GM19239 (cell line): ENCODE results near the gene YWHAG.
"Not testable (repeated sequence)": the region's sequence is repeated elsewhere in the genome, so short reads cannot be mapped to it uniquely, and the experiment has no call there.

ENCODE experiments used
- DNase-seq: peaks from one replicate; pipeline ENCODE4 v3.0.0; 2011; ENCODE audit warnings: low spot score; ENCODE audit not compliant: insufficient read length
- FAIRE-seq: peaks from 2 replicates; lab custom pipeline; 2011; peaks lifted over from hg19 to GRCh38; lab: Jason Lieb, UNC

The YWHAG gene

DNA sequence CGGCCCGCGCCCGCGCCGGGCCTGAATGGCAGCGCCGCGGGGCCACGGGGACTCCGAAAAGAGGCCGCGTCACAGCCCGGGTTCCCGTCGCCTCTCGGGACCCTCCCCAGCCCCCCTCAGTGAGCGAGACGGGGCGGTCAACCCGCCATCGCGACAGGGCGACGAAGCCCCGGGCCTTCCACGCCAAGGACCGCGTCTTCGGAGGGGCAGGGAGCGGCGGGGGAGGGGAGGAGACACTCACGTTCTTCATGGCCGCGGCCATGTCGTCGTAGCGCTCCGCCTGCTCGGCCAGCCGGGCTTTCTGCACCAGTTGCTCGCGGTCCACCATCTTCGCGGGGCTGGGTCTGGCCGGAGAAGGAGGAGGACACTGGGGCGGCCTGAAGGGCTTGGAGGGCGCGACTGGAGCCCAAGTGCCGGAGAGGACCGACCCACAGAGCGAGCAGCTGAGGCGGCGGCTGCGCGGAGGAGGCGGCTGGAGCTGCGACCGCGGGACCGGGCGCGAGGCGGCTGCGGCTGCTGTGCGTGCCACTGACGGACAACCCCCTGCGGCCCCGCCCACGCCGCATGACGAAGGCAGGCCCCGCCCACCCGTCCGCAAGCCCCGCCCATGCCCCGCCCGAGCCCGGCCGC, at the start of gene YWHAG:
Gene YWHAG (minus strand): TSS at position 511 of the 630 bp plus-strand sequence. CDS start 183 bp downstream, at position 328.
- DNase-seq (peak; percentile 62), FAIRE-seq (no peak)

DNA sequence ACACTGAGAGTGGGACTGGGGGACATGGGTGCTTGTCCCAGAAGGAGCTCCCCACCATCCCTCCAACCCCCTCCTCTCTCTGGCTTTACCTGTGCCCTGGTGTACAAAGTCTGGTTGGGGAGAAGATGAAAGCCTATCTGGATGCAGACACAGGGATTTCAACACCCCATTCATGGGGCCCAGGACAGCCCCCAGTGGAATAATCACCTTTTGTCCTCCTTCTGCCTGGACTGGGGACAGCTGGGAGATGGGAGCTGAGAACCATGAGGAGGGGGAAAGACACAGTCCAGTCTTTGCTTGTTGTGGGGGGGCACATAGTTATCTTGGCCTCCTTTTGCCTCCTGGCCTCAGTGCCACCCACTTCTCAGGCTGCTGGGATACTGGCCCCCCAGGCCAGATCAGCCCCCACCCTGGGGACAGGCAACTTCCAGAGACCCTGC, 49.4 kb upstream of the YWHAG start:
- no peak for FAIRE-seq

DNA sequence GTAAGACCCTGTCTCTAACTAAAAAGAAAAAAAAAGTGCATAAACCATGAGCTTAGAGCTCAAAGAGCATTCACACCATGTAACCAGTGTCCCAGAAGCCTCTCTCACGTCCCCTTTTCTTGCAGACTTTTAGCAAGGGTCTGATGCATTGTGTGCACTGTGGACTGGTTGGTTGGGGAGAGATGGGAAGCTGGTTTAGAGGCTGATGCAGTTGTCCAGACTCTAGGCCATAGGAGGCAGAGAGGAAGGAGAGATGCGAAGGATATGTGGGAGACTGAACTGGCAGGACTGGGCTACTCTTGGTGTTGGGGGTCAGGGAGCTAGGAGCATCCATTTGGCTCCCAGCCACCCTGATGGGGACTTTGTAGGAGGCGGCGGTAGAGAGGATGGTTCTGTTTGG, 48.9 kb upstream of the YWHAG start:
- no peak for DNase-seq
- FAIRE-seq = no peak

More for the DNA sequence above, 49.4 kb upstream of the YWHAG start:
- no peak for DNase-seq

DNA sequence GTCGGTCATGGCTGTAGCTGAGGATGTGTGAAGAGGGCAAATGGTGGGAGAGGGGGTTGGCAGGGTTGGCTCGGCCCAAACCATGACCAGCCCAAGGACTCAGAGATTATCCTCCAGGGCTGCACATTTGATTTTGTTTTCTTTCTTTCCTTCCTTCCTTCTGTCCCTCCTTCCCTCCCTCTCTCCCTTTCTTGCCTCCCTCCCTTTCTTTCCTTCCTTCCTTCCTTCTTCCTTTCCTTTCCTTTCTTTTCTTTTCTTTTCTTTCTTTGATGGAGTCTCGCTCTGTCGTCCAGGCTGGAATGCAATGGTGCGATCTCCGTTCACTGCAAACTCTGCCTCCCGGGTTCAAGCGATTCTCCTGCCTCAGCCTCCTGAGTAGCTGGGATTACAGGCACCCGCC, 46.9 kb upstream of the YWHAG start:
- no peak for DNase-seq

DNA sequence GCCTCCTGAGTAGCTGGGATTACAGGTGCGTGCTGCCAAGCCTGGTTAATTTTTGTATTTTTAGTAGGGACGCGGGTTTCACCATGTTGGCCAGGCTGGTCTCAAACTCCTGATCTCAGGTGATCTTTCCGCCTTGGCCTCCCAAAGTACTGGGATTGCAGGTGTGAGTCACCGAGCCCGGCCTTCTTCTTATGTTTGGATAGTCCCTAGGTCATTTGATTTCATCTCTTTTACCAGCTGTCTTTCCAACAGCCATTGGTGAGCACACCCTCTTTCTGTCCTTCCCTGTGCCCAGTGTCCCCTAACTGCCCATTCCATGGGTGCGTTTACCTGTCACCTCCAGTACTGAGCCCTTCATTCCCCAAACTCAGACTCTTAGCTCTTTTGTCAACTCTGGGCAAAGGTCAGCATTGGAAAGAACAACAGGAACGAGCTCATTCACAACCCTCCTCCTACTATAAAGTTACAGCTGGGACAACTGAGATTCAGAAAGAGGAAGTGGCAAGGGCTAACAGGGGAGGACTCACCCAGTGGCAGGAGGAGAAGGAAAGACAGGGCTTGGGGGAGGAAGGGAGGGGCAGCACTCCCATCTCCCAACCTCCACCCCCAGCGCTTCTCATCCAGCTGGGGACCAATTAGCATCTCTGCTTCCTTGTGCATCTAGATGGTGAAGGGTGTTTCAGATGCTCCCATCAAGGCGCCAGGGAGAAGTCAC, 45.1 kb upstream of the YWHAG start:
- FAIRE-seq (peak; percentile 23), DNase-seq (no peak)

More for the DNA sequence above, 46.9 kb upstream of the YWHAG start:
- no peak for FAIRE-seq

DNA sequence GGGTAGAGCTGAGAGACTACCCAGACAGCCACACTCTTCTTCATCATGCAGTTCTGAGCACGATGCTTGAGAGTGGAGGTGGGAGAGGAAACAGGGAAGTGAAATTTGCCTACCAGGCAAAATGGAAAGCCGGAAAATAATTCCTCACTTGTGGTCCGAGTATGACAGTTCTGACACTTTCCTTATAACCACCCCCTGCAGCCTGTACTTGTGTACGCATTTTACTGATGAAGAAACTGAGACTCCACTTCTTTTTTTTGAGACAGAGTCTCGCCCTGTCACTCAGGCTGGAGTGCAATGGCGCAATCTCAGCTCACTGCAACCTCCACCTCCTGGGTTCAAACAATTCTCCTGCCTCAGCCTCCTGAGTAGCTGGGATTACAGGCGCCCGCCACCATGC, 44.3 kb upstream of the YWHAG start:
- not testable (repeated sequence) for DNase-seq, FAIRE-seq

DNA sequence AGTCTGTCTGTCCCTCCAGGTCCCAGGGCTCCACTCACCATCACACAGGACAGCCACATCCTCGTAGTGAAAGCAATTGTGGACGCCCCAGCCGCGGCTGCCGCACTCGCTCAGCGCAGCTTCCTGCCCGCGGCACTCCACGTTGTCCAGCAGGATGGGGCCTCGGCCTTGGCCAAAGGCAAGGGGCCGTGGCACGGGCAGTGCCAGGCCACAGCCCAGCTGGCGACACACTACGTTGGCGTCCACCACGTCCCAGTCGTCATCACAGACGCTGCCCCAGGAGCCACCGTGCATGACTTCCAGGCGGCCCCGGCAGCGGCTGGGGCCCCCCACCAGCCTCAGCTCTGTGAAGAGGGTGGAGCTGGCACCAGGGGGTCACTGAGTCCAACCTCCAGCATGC, 41.5 kb upstream of the YWHAG start:
- DNase-seq (no peak), FAIRE-seq (no peak)

DNA sequence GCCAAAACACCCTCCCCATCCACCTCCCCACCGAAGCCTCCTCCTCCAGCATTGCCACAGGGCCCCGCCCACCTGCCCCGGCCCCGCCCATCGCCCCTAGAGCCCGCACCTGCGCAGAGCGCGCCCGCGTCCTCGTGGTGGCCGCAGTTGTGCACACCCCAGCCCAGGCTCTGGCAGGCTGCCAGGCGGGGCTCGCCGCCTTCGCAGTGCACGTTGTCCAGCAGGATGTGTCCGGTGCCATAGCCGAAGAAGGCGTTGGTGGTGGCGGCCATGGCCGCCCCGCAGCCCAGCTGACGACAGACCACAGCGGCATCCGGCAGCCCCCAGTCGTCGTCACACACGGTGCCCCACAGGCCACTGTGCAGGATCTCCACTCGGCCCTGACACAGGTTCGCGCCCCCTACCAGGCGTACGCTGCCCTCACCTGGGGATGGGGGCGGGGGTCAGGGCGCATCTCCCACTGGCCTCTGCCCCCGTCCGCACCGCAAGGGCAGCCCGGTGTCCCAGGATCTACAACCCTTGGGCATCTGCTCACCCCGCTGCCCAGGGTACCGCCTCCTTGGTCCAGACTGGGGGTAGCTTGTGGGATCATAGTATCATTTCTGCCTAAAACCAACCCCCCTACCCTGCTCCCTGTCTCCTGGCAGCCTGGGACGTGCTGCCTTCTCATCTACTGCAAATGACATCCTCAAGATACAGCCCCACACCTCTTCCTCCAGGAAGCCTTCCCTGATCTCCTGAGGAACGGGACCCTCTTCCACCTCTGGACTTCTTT, 38.8 kb upstream of the YWHAG start:
- peak; percentile 85 for DNase-seq
- no peak for FAIRE-seq

DNA sequence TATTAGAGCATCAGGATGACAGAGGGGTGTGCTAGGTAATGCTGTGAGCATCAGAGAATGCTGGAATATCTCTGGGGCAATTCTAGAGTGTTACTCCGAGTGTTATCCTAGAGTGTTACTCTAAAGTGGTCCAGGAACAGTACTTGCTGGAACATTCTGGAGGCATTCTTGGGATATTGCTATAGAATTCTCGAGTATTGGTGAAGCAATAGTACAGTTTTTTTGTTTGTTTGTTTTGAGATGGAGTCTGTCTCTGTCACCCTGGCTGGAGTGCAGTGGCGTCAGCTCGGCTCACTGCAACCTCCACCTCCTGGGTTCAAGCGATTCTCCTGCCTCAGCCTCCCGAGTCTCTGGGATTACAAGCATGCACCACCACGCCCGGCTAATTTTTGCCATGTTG, 38.1 kb upstream of the YWHAG start:
- DNase-seq (no peak), FAIRE-seq (no peak)

DNA sequence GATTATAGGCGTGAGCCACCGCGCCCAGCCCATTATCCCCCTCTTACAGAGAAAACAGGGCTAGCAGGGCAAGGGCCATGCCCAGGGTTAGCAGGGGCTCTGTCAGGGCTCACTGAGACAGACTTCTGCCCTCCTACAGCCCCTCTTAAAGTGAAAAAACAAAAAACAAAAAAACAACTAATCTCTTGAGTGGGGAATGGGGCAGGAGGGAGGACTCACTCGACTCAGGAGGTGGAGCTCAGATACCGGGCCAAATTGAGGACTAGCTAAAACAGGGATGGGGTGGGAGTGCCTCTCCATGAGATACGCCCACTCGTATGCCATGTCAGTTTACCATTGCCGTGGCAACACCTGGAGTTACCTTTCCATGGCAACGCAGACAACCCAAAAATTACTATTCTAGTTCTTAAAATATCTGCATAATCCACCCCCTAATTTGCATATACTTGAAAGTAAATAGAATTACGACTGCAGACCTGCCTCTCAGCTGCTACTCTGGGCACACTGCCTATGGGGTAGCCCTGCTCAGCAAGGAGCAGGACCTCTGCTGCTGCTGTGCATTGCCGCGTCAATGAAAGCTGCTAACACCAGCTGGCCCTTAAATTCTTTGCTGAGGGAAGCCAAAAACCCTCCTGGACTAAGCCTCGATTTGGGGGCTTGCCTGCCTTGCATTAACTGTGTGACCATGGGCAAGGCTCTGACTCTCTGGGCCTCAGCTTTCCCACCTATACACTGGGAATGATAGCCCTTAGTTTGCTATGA, 37.4 kb upstream of the YWHAG start:
- no peak for FAIRE-seq
- DNase-seq = no peak

DNA sequence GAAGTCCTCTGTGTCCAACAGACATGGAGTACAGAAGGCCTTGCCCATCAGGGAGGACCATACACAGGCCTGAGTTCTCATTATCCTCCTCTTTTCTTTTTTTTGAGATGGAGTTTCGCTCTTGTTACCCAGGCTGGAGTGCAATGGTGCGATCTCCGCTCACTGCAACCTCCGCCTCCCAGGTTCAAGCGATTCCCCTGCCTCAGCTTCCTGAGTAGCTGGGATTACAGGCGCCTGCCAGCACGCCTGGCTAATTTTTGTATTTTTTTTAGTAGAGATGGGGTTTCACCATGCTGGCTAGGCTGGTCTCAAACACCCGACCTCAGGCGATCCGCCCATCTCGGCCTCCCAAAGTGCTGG, 36.8 kb upstream of the YWHAG start:
- FAIRE-seq, DNase-seq: not testable (repeated sequence)

DNA sequence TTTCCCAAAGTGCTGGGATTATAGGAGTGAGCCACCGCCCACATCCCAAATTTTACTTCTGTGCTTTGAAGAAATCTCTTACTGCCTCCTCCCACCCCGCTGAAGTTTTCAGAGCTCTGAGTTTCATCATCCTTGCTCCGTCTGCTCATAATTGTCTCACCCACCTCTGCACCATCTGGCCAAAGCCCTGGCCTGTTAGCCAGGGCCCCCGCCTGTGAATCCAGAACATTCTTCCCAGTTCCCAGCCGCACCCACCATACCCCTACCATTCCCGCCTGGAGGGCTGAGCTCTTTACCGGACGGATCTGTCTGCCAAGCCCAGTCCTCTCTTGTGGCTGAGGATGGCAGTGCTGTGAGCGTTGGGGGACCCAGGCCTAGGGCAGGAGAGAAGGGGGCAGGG, 36.2 kb upstream of the YWHAG start:
- no peak for DNase-seq
- FAIRE-seq = no peak

DNA sequence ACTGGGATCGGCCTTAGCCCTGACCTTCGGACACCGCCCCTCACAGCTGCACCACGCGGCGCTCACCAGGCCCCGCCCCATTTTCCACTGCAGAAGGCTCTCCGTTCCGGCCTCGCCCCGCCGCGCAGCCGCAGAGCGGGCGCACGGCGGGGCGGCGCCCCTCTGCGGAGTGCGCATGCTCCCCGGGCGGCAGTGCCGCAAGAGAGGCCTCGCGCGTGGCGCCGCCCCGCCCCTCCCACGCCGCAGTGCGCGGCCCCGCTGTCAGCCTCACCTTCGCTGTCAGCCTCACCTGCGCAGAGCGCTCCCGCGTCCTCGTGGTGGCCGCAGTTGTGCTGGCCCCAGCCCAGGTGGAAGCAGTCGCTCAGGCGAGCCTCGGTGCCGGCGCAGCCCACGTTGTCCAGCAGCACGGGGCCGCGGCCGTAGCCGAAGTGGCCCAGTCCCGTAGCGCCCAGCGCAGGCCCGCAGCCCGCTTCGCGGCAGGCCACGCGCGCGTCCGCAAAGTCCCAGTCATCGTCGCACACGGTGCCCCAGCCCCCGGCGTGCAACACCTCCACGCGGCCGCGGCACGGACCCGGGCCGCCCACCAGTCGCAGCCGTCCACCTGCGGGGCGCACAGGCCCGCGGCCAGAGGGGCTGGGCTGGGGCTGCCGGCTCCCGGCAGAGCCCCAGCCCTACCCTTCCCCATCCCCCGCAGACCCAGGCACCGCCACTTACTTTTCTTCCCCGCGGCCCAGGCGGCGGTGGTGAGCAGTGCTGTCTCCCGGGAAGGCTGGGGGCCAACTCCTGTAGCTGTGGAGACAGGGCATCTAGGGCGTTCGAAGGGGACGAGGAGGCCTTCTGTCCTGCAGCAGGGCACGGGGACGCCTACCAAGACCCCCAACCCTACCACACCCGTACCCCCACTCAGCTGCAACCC, 34.6 kb upstream of the YWHAG start:
- FAIRE-seq = peak; percentile 81
- DNase-seq = peak; percentile 95

DNA sequence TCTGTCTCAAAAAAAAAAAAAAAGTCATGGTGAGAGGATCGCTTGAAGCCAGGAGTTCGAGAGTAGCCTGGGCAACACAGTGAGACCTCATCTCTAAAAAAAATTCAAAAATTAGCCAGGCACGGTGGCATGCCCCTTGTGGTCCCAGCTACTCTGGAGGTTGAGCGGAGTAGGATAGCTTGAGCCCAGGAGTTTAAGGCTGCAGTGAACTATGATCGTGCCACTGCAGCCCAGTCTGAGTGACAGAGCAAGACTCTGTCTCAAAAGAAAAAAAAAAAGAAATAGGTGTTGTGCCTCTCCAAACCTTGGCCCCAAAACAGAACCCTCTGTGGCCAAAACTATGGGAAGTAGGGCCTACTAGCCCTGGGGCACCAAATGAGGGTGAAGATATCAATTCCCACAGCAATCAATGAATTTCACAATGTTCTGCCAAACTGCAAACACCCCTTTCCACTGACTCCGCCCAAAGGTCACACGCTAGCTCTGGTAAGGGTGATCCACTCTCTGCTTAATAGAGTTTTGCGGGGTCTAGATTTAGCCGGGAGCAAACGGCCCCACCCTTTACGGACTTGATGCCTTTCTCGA, 33.8 kb upstream of the YWHAG start:
- no peak for DNase-seq
- no peak for FAIRE-seq

DNA sequence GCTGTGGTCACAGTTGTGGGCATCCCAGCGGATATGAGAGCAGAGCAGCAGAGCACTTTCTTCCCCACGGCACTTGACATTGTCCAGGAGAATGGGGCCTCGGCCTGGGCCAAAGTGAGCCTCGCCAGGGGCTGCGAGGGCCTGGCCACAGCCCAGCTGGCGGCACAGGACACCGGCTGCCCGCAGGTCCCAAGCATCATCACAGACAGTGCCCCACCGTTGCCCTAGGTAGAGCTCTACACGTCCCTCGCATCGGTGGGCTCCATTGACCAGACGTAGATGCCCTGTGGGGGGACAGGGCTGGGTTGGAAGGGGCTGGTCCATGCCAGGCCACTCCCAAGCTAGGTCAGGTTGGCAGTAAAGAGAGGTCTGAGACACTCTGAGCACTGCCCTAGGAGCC, 31.3 kb upstream of the YWHAG start:
- FAIRE-seq = no peak
- no peak for DNase-seq

DNA sequence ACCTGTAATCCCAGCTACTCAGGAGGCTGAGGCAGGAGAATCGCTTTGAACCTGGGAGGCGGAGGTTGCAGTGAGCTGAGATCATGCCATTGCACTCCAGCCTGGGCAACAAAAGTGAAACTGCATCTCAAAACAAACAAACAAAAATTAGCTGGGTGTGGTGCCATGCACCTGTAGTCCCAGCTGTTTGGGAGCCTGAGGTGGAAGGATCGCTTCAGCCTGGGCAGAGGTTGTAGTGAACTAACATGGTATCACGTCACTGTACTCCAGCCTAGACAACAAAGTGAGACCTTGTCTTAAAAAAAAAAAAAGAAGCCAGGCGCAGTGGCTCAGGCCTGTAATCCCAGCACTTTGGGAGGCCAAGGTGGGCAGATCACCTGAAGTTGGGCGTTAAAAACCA, 29.0 kb upstream of the YWHAG start:
- not testable (repeated sequence) for DNase-seq

DNA sequence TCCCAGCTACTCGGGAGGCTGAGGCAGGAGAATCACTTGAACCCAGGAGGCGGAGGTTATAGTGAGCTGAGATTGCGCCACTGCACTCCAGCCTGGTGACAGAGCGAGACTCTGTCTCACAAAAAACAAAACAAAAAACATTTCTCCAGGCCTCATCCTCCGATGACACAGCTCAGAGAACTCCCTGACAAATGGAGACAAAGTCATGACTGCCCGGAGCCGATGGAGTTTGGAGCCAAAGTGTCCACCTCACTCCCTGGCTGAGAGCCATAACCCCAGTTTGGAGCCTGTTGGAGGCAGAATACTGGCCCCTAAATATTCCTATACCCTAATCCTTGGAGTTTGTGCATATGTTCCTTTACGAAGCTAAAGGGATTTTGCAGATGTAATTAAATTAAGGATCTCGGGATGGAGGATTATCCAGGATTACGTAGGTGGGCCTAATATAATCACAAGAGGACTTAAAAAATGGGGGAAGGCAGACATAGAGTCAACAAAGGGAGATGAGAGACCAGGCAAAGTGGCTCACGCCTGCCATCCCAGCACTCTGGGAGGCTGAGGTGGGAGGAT, 28.0 kb upstream of the YWHAG start:
- no peak for DNase-seq
- no peak for FAIRE-seq

More for the DNA sequence above, 29.0 kb upstream of the YWHAG start:
- not testable (repeated sequence) for FAIRE-seq

DNA sequence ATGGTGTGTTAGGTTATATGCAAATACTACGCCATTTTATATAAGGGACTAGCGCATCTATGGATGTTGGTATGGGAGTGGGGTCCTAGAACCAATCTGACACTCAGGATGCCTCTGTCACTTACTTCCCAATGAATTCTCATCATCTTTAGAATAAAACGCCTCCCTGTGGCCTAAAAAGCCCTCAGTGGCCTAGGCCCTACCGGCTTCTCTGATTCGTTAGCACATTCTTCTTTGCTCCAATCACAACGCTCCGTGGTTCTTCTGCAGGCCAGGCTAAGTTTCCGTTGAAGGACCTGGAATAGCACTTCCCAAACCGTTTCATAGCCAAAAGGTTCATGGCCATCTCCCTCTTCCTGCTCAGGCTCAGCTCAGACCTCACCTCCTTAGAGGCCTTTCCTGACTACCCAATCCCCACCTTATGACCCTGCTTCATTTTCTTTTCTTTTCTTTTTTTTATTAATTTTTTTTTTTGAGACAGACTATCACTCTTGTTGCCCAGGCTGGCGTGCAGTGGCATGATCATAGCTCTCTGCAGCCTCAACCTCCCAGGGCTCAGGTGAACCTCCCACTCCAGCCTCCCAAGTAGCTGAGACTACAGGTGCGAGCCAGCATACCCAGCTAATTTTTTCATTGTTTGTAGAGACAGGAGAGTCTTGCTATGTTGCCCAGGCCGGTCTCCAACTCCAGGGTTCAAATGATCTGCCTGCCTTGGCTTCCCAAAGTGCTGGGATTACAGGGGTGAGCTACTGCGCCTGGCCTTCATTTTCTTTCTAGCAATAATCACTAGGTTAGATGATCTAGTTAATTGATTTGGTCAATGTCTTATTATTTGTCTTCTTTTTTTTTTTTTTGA, 24.5 kb upstream of the YWHAG start:
- no peak for DNase-seq
- no peak for FAIRE-seq
